GM19455 (cell line): ENCODE data around the gene UBL3.

Source experiments
- ATAC-seq: cut with Tn5 transposase; IDR thresholded peaks from one replicate; pipeline ENCODE4 v1.9.1; 2021; ENCODE audit not compliant: unreplicated experiment

UBL3 gene

GRCh38 chr13:29761160-29761559 is 89.3 kb downstream of the UBL3 start:
- no peak for ATAC-seq

- no peak for ATAC-seq
Observed at GRCh38 chr13:29760544-29760943, 89.9 kb downstream of the UBL3 start.

GRCh38 chr13:29758531-29759114 is 91.8 kb downstream of the UBL3 start:
- peak; percentile 88 for ATAC-seq

- ATAC-seq = no peak
Observed at GRCh38 chr13:29756506-29756905, 93.9 kb downstream of the UBL3 start.

GRCh38 chr13:29754473-29754806 is 96.0 kb downstream of the UBL3 start:
- ATAC-seq = no peak

GRCh38 chr13:29753618-29754472 is 96.6 kb downstream of the UBL3 start:
- ATAC-seq = no peak

GRCh38 chr13:29752175-29752574 is 98.2 kb downstream of the UBL3 start:
- no peak for ATAC-seq

GRCh38 chr13:29750183-29750530 is 100.3 kb downstream of the UBL3 start:
- no peak for ATAC-seq

- ATAC-seq = no peak
Observed at GRCh38 chr13:29749401-29750182, 100.8 kb downstream of the UBL3 start.

- ATAC-seq = no peak
Observed at GRCh38 chr13:29748097-29748496, 102.3 kb downstream of the UBL3 start.

GRCh38 chr13:29746148-29746677 is 104.2 kb downstream of the UBL3 start:
- ATAC-seq = no peak

GRCh38 chr13:29745704-29746103 is 104.7 kb downstream of the UBL3 start:
- ATAC-seq = no peak

- ATAC-seq = no peak
Observed at GRCh38 chr13:29743201-29743786, 107.1 kb downstream of the UBL3 start.

GRCh38 chr13:29740961-29741360 is 109.5 kb downstream of the UBL3 start:
- no peak for ATAC-seq

GRCh38 chr13:29737061-29737460 is 113.4 kb downstream of the UBL3 start:
- no peak for ATAC-seq

GRCh38 chr13:29733147-29733611 is 117.2 kb downstream of the UBL3 start:
- ATAC-seq = no peak

GRCh38 chr13:29730253-29730652 is 120.2 kb downstream of the UBL3 start:
- no peak for ATAC-seq

- ATAC-seq = no peak
Observed at GRCh38 chr13:29722415-29722814, 128.0 kb downstream of the UBL3 start.

- ATAC-seq = no peak
Observed at GRCh38 chr13:29721766-29722165, 128.7 kb downstream of the UBL3 start.

GRCh38 chr13:29718694-29719093 is 131.7 kb downstream of the UBL3 start:
- ATAC-seq = no peak

GRCh38 chr13:29716493-29716892 is 133.9 kb downstream of the UBL3 start:
- no peak for ATAC-seq
